GM04504 (cell line): Measurements from ENCODE around the gene CEMIP2.
"Not testable (repeated sequence)": the region's sequence is repeated elsewhere in the genome, so short reads cannot be mapped to it uniquely, and the experiment has no call there.

Experiments
- DNase-seq: peaks from one replicate; pipeline ENCODE4 v3.0.0-alpha.2; 2012; ENCODE audit warnings: low read depth

CEMIP2 gene

DNA sequence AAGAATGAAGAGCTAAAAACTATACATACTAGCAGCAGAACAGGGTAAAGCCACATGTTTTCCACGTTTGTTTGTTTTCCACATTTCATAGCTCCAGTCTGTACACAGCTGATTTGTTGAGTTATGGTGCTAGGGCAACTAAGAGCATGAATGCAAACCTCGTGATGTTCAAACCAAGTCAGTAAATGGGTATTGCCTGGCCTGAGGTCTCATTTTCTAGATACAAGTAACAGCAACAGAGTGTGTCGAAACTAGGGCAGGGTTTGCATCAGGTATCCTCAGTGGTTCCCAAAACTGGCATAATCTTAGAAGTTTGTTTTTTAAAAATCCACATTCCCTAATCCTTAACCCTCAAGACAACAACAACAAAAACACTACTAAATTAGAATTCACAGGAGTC lies 89.3 kb downstream of the CEMIP2 start:
- no peak for DNase-seq

GRCh38 chr9:71677209-71677608 lies 91.1 kb downstream of the CEMIP2 start:
- no peak for DNase-seq

- no peak for DNase-seq
Measured at GRCh38 chr9:71676460-71676859, 91.9 kb downstream of the CEMIP2 start.

- no peak for DNase-seq
Measured at GRCh38 chr9:71675857-71676165, 92.5 kb downstream of the CEMIP2 start.

DNA sequence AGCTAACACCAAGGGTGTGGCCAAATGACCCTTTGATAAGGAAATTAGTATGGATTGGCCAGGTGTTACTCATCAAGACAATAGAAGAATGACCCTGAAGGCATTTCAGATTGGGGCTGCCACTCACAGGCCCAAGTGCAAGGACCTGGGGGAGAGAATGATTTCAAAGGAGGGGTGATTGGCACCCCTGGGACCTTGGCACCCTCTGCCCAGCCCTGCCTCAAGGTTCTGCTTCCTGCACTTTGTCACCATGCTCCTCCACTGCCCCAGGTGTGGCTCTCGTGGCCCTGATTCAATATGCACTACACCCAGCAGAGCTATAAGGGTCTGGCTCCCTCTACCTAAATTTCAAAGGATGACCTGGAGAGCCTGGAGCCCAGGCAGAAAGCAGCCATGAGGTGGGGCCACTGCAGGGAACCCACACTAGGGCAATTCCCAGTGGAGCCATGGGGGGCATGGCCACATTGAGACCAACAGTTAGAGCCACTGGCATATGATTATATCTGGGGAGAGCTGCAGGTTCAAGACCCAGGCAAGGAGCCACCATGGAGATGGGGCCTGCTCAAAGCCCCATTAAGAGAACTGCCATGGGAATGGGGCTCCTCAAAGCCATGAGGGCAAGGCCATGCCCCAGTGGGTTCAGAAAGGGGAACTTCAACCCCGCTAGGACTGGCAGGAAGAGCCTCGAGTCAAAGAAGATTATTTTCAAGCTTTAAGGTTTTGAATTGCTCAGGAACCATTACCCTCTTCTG lies 93.0 kb downstream of the CEMIP2 start:
- DNase-seq, result no peak

- no peak for DNase-seq
Measured at GRCh38 chr9:71672573-71672972, 95.7 kb downstream of the CEMIP2 start.

- no peak for DNase-seq
Measured at GRCh38 chr9:71671289-71671688, 97.0 kb downstream of the CEMIP2 start.

DNA sequence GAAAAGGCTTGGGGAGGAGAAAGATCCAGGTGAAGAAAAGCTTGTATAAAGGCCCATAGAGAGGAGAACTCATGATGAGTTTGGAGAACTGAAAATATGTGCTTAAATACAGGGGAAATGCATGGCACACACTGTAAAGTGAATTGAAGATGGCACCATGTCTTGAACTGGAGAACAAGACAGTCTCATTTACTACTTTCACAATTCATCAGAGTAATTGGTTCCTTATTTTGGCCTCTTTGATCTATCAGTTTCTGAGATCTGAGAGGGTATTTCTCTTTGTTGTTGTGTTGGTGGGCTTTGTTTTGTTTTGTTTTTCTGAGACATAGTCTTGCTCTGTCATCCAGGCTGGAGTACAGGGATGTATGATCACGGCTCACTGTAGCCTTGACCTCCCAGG lies 98.2 kb downstream of the CEMIP2 start:
- no peak for DNase-seq

DNA sequence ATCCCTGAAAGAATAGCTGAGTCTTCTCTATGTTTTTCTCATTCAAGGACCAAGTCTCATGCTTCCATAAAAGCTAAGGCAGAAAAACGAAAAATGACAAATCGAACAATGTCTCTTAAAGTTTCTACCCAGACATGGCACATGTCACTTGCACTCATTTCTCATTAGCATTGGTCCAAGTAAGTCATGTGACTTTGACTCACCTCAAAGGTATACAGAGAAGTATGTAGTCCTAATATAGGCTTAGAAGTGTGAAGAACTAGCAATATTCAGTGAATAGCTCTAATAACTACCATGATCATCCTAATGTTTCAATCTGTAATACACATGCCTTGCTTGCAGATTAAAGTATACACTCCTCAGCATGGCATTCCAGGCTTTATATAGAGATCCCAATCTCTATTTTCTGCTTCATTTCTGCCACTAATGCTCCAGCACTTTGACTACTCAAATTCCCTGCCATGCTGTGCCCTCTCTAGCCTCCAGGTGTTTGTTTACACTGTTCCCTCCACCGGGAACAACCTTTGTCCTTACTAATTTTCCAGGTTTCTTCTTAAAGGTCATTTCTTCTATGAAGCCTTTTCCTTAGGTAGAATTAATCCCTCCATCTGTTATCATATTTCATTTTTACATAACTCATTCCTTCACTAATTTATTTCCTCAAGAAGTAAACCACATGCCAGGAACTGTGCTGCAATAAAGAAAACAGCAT lies 98.9 kb downstream of the CEMIP2 start:
- DNase-seq, result no peak

DNA sequence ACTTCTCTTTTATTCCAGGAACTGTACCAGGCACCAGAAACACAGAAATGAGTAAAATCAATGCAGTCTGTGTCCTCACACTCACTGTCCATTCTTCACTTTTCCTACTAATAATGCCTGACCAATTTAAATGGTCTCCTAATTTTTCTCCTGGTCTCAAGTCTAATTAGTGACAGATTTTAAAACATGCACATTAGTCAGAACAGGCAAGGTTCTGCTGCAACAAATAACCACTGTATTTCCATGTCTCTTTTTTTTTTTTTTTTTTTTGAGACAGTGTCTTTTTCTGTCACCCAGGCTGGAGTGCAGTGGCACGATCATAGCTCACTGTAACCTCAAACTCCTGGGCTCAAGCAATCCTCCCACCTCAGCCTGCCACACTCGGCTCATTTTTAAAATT lies 99.6 kb downstream of the CEMIP2 start:
- no peak for DNase-seq

GRCh38 chr9:71665247-71665646 lies 103.1 kb downstream of the CEMIP2 start:
- no peak for DNase-seq

- no peak for DNase-seq
Measured at GRCh38 chr9:71664566-71664965, 103.7 kb downstream of the CEMIP2 start.

DNA sequence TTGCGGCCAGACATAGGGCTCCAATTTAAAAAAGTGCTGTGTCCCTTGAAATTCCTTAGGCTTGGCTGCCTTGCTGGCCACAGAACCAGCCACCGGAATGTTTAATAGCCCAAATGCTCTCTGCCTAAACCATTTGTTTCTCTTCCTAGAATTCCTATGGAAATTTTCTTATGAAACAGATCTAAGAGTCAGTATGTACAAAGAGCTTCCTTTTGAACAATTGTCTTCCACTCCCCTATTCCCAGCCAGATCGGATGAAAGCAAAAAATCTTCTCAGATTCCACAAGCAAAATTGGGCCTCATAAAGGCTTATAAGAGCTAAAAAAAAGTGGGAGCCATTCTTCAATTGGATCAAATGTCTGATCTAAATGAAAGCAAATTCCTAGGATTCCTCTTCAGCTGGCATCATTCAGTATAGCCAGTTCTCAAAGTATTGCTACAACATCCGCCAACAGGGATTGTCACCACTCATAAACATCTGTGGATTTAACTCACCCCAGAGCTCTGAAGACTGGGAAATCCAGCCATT lies 104.3 kb downstream of the CEMIP2 start:
- DNase-seq, result no peak

- no peak for DNase-seq
Measured at GRCh38 chr9:71663216-71663615, 105.1 kb downstream of the CEMIP2 start.

DNA sequence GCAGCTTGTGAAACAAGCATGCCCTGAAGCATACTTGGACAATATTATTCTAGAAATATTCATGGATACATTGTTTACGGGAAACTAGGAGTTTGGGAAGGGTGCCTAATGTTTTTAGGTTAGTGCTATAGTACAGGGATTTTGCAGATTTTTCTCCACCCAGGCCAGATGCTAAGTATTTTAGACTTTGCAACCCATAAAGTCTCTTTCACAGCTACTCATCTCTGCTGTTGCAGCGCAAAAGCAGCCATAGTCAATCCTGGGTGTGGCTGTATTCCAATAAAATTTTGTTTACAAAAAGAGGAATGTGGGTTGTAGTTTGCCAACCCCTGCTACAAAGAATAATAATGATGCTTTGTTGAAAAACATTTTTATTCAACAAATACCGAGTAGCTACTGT lies 106.2 kb downstream of the CEMIP2 start:
- DNase-seq, result no peak

GRCh38 chr9:71657276-71657675 lies 111.0 kb downstream of the CEMIP2 start:
- not testable (repeated sequence) for DNase-seq

- no peak for DNase-seq
Measured at GRCh38 chr9:71656496-71656895, 111.8 kb downstream of the CEMIP2 start.

DNA sequence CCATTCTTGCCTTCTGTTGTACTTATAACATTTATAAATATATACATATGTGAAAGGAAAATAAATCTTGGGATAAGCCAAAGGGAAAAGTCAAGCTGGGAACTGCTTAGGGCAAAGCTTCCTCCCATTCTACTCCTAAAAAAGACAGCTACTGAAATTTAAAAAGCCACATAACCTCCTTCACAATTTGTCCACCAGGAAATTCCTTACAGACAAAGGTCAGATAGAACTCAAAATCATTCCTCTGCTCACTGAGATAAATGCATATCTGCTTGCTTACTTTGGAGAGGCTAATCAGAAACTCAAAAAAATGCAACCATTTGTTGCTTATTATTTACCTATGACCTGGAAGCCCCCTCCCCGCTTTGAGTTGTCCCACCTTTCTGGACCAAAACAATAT lies 112.5 kb downstream of the CEMIP2 start:
- DNase-seq, result no peak

DNA sequence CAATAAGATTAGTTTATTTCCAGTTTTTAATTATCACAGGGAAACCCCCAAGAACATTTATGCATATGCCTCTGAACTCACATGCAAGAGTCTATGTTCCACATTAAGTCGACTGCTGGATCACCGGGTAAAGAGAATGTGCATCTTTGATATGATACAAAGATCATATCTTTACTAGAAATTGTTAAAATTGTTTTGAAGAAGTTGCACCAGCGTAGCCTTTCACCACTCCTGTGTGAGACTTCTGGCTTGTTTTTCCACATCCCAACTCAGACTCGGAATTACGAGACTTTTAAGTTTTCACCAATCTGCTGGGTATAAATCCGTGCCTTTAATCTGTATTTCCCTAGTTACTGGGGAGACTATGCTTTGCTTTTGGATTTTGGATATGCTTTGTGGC lies 113.2 kb downstream of the CEMIP2 start:
- no peak for DNase-seq

GRCh38 chr9:71652480-71652879 lies 115.8 kb downstream of the CEMIP2 start:
- no peak for DNase-seq

GRCh38 chr9:71648453-71648852 lies 119.9 kb downstream of the CEMIP2 start:
- DNase-seq, result no peak

DNA sequence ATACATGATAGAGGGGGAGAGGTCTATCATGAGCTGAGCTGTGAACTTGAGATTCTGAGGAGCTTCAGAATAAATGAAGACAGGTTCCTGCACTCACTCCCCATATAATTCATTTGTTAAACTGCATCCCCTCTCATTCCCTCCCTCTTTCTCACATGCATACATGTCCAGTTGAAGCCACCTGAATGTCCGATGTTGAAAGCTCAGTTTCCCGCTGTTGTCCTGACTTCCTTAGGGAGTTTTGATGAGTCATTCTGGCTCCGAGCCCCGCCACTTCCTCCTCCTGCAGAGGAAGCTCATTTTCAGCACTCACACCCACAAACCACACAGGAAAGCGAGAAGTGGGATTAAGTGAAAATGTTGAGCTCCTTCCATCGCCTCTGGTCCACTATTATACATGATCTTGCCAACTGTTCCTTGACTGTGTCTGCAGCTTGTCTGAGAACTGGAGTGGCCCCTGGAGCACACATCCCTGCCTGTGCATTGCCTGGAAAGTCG lies 121.2 kb downstream of the CEMIP2 start:
- peak; percentile 30 for DNase-seq

GRCh38 chr9:71646131-71646530 lies 122.2 kb downstream of the CEMIP2 start:
- DNase-seq, result no peak
